K562 treated with DMSO at 1 percent for 24 hours (cell line): Measurements from ENCODE around the gene OOSP4B. TPM values are rescaled to one million over a fixed set of nuclear protein-coding genes. Genes with fewer than 3 reads are reported as not detected.

Source experiments
- total RNA-seq: library from RNA; unstranded; fragments of 300-600 nt; gene quantifications from 2 replicates; pipeline ENCODE4 v1.2.3, GENCODE V29; 2022; ENCODE audit warnings: low read depth; ENCODE audit not compliant: insufficient read depth

OOSP4B gene
- total RNA-seq, result not detected in 2 replicates

DNA sequence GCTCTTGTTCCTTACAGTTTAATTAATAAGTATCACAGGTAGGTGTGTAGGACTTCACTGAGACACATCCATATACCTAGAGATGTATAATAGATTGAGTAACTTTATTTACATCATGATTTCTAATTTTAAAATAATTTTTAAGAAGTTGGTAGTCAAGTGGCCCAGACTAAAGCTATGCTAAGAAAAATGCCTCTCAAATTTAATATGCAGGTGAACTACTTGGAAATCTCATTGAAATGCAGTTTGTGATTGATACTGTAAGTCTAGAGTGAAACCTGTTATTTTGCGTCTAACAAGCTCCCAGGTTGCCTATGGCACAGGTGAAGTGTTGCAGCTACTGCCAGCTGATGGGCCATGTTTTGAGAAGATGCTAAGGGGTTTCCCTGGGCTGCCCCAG, at the start of gene OOSP4B:
Gene OOSP4B (plus strand): TSS at position 301 of the 400 bp plus-strand sequence.

GRCh38 chr11:60040109-60040508, 23.1 kb downstream of the OOSP4B start, which contains the start of gene OOSP2:
OOSP2 (plus strand) TSS chr11:60040409; CDS start chr11:60040460, 51 bp downstream.

GRCh38 chr11:60056349-60056969, 39.5 kb downstream of the OOSP4B start, which contains the start of gene MS4A3:
MS4A3 (plus strand) TSS chr11:60056665; CDS start chr11:60061161, 4,496 bp downstream.

Other genes with a start within 250 kb of the OOSP4B start
- 66.2 and 67.8 TPM in 2 replicates for gene MRPL16, start 206.4 kb upstream of the OOSP4B start, total RNA-seq
- not detected in 2 replicates for gene CBLIF, start 171.7 kb upstream of the OOSP4B start, total RNA-seq
- 9.7 and 10.0 TPM in 2 replicates for gene TCN1, start 150.7 kb upstream of the OOSP4B start, total RNA-seq
- gene OOSP3, start 138.4 kb upstream of the OOSP4B start, total RNA-seq, result not detected in 2 replicates
- gene OOSP1, start 78.7 kb upstream of the OOSP4B start, total RNA-seq, result 0.67 TPM in 1 of 2 replicates, not detected in the other
- not detected in 2 replicates for gene OOSP4A, start 53.1 kb upstream of the OOSP4B start, total RNA-seq
- not detected in 2 replicates for gene OOSP2, start 23.2 kb downstream of the OOSP4B start, total RNA-seq
- gene MS4A3, start 39.5 kb downstream of the OOSP4B start, total RNA-seq, result 24.9 and 26.2 TPM in 2 replicates
- gene MS4A2, start 71.5 kb downstream of the OOSP4B start, total RNA-seq, result not detected in 2 replicates
- not detected in 2 replicates for gene MS4A6A, start 165.9 kb downstream of the OOSP4B start, total RNA-seq
- gene MS4A4E, start 226.0 kb downstream of the OOSP4B start, total RNA-seq, result not detected in 2 replicates